K562 treated with DMSO at 1 percent for 12 hours (cell line): ENCODE results near the gene UBAP1. TPM values are rescaled to one million over a fixed set of nuclear protein-coding genes. Genes with fewer than 3 reads are reported as not detected.

Source experiments
- total RNA-seq: library from RNA; unstranded; fragments of 300-600 nt; gene quantifications from 2 replicates; pipeline ENCODE4 v1.2.3, GENCODE V29; 2022; ENCODE audit not compliant: insufficient read depth

Gene UBAP1
- 15.7 and 28.0 TPM in 2 replicates for total RNA-seq

DNA sequence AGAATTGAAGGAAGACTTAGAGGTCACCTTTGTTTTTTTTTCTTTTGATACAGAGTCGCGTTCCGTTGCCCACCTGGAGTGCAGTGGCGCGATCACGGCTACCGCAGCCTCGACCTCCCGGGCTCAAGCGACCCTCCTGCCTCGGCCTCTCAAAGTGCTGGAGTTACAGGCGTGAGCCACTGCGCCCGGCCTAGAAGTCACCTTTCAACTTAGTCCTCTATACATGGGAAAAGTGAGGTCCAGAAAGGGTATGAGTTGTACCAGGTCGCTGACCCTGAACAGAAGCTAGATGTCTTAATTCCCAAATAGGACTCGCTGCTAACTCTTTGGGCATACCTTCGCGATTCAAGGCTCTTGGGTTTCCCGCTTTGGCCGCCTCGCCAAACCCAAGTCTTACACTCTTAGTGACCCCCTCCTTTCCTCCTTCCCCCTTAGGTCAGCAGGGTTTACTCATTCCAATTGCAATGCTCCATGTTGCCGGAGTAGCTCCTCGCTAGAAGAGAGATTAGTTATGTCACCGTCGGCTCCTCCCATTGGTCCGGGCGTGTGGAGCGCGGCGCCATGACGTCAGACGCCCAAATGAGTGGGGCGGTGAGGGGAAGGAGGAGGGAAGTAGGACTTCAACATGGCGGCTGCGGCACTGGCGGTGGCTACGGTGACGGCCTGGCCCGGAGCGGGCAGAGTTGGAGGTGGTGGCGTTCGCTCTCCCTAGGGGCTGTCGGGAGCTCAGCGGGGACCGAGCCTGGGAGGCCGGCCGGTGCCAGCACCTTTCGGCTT is at the start of gene UBAP1:
Gene UBAP1, plus strand, starts transcription at position 608 of the 777 bp plus-strand sequence. CDS start 41,872 bp downstream, outside the sequence.

Other genes starting within 250 kb of the UBAP1 start
- 15.4 and 42.1 TPM in 2 replicates for gene UBAP2, start 130.2 kb upstream of the UBAP1 start, total RNA-seq
- 17.1 and 34.3 TPM in 2 replicates for gene DCAF12, start 52.3 kb upstream of the UBAP1 start, total RNA-seq
- gene KIF24, start 150.2 kb downstream of the UBAP1 start, total RNA-seq, result 2.0 and 6.2 TPM in 2 replicates
- gene NUDT2, start 150.5 kb downstream of the UBAP1 start, total RNA-seq, result 12.5 and 17.3 TPM in 2 replicates
- 0.57 and 2.5 TPM in 2 replicates for gene MYORG, start 197.9 kb downstream of the UBAP1 start, total RNA-seq